ENCODE measurements around the gene CLPSL1.

The CLPSL1 gene

GRCh38 chr6:35831257-35832007 lies 50.6 kb downstream of the CLPSL1 start:
- Histone ChIP-seq H3K4me1 (ENCODE audit: insufficient read depth, low read length) (no peaks in the 10 kb centered on the region), H3K36me3 (ENCODE audit: insufficient read depth, low read length) (peaks cover 40% of the 10 kb centered on the region), H3K9me3 (ENCODE audit: insufficient read depth, low read depth, low read length) (no peaks in the 10 kb centered on the region), H3K4me3 (ENCODE audit: low read length) (no peak overlapping the region), H3K9ac (ENCODE audit: low read depth, low read length) (no peak overlapping the region), H3K27ac (ENCODE audit: low read depth, low read length) (no peak overlapping the region), H3K27me3 (ENCODE audit: insufficient read depth, low read length) (no peaks in the 10 kb centered on the region)
- 96% methylated on average over 5 of the region's 5 CpGs for WGBS

DNA sequence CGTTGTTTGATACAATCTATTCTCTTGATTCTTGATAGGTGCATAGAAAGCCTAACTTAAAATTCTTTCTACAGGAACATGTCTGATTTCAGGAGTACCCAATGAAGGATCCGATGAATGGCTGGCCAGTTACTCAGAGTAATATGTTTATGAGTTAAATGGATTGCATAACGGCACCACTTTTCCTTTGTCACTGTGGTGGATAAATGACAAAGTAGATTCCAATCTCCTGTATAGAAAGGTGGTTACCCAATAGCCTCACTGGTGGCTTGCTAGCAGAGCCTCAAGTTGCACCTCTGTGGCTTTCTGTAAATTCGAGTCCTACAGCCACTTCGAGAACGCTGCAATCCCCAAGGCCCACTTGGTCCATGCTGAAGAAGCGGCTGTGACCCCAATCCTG lies 52.7 kb downstream of the CLPSL1 start:
- Histone ChIP-seq H3K36me3 (ENCODE audit: insufficient read depth, low read length) (peaks cover 58% of the 10 kb centered on the region), H3K9me3 (ENCODE audit: insufficient read depth, low read depth, low read length) (no peaks in the 10 kb centered on the region), H3K27ac (ENCODE audit: low read depth, low read length) (no peak overlapping the region), H3K27me3 (ENCODE audit: insufficient read depth, low read length) (no peaks in the 10 kb centered on the region), H3K9ac (ENCODE audit: low read depth, low read length) (no peak overlapping the region), H3K4me3 (ENCODE audit: low read length) (no peak overlapping the region), H3K4me1 (ENCODE audit: insufficient read depth, low read length) (no peaks in the 10 kb centered on the region)
- 97% methylated on average over 7 of the region's 7 CpGs for WGBS

Measured in HUES64 (cell line).